GM12872 (cell line): ENCODE data around the gene HNRNPD.

Source experiments
- CTCF ChIP-seq: IDR thresholded peaks from 3 replicates; pipeline ENCODE4 v1.5.1; 2011; ENCODE audit warnings: low read depth, mild to moderate bottlenecking, low read length, moderate library complexity; ENCODE audit not compliant: insufficient read depth

The HNRNPD gene

GRCh38 chr4:82367438-82368097, 6.2 kb downstream of the HNRNPD start:
- no peak for TF ChIP-seq CTCF

- no peak for TF ChIP-seq CTCF
Observed at GRCh38 chr4:82363896-82364487, 9.8 kb downstream of the HNRNPD start.

- TF ChIP-seq CTCF, result no peak
Observed at GRCh38 chr4:82362565-82362964, 11.2 kb downstream of the HNRNPD start.

DNA sequence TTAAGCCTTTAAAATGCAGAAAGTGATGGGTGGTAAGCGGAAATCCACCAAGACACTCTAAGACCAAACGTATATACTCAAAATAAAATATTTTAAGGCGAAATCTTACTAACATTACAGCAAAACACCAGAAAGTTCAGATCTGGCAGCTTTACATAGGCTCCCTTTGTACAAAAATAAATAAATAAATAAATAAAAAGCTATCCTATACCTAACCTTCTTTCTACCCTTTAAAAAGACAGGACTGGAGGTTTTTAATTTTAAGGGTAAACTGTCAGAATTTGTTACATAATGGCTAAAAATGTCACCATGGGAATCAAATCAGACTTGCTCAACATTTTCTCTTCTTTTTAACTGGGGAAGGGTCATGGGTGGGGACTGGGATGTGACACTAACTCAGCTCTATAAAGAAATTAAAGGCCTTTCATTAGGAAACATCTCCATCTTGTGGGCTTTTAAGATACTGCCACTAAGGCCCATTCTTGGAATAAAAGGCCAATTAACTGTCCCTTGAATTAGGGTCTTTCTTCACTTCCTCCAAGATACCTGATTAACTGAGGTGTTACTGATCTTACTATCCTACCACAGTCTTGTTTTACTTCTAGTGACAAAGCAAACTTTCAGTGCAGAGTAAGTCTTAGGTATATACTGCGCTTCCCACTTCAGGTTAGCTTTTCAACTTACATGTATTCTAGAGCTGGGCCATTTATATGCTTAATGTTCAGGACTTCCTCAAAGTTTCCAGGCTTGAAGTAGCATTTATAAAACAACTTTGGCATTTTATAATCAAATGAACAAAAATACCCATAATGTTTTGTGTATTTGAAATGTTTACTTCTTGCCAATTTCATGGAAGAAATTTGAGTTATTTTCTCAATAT, 13.3 kb downstream of the HNRNPD start:
- peak; percentile 54 for TF ChIP-seq CTCF

GRCh38 chr4:82358847-82359246, 14.9 kb downstream of the HNRNPD start:
- no peak for TF ChIP-seq CTCF

- no peak for TF ChIP-seq CTCF
Observed at GRCh38 chr4:82357640-82358039, 16.2 kb downstream of the HNRNPD start.

DNA sequence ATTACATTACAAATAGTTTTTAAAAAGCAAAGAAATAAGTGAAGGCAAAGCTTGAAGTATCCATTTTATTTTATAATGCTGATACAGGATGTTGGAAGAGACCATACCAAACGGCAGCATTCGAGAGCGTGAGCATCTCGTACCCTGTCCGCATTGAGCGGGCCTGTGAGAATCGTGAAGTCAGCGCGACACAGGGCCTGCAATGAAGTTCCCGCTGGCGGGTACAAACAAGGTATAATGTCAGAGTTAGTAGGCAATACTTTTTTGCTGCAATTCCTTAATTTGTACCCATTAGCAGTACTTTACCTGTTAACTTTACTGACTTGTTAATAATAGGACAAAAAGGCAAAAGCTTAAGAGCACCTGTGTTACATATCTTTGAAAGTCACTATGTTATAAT, 19.0 kb downstream of the HNRNPD start:
- TF ChIP-seq CTCF, result no peak
